CD4-positive, alpha-beta T cell treated with Interleukin-15 for 1 hour (primary cell): ENCODE measurements around the gene TMOD1.
"Not testable (repeated sequence)": the region's sequence is repeated elsewhere in the genome, so short reads cannot be mapped to it uniquely, and the experiment has no call there.

Source experiments
- DNase-seq: peaks from one replicate; pipeline ENCODE4 v3.0.0-alpha.2; 2020

The TMOD1 gene

GRCh38 chr9:97501177-97501971 is at the start of gene TMOD1:
Gene TMOD1, plus strand, starts transcription at chr9:97501666. Its CDS starts 22,523 bp downstream, at chr9:97524189.
- peak; percentile 32 for DNase-seq

- DNase-seq, result not testable (repeated sequence)
Measured at GRCh38 chr9:97453573-97453972, 47.9 kb upstream of the TMOD1 start.

GRCh38 chr9:97456841-97457240 is 44.6 kb upstream of the TMOD1 start:
- DNase-seq, result not testable (repeated sequence)

GRCh38 chr9:97459326-97459725 is 42.1 kb upstream of the TMOD1 start:
- no peak for DNase-seq

GRCh38 chr9:97462159-97462558 is 39.3 kb upstream of the TMOD1 start:
- DNase-seq, result no peak

GRCh38 chr9:97462914-97463313 is 38.6 kb upstream of the TMOD1 start:
- no peak for DNase-seq

- no peak for DNase-seq
Measured at GRCh38 chr9:97468658-97469448, 32.6 kb upstream of the TMOD1 start.

GRCh38 chr9:97470076-97470475 is 31.4 kb upstream of the TMOD1 start:
- no peak for DNase-seq

- DNase-seq, result no peak
Measured at GRCh38 chr9:97473717-97474116, 27.7 kb upstream of the TMOD1 start.

GRCh38 chr9:97474372-97474925 is 27.0 kb upstream of the TMOD1 start:
- no peak for DNase-seq

GRCh38 chr9:97475059-97475458 is 26.4 kb upstream of the TMOD1 start:
- no peak for DNase-seq

GRCh38 chr9:97478301-97478981 is 23.0 kb upstream of the TMOD1 start:
- DNase-seq, result no peak

GRCh38 chr9:97479496-97480159 is 21.8 kb upstream of the TMOD1 start:
- no peak for DNase-seq

GRCh38 chr9:97480174-97480573 is 21.3 kb upstream of the TMOD1 start:
- DNase-seq, result no peak

GRCh38 chr9:97480749-97481148 is 20.7 kb upstream of the TMOD1 start:
- DNase-seq, result no peak

- DNase-seq, result no peak
Measured at GRCh38 chr9:97484134-97484533, 17.3 kb upstream of the TMOD1 start.

GRCh38 chr9:97487107-97487506 is 14.4 kb upstream of the TMOD1 start:
- no peak for DNase-seq

GRCh38 chr9:97487861-97488260 is 13.6 kb upstream of the TMOD1 start:
- no peak for DNase-seq

GRCh38 chr9:97491216-97491999 is 10.1 kb upstream of the TMOD1 start:
- no peak for DNase-seq

GRCh38 chr9:97497558-97498375 is 3.7 kb upstream of the TMOD1 start:
- DNase-seq, result not testable (repeated sequence)

- DNase-seq, result not testable (repeated sequence)
Measured at GRCh38 chr9:97498846-97499245, 2.6 kb upstream of the TMOD1 start.
